Calu3 (cell line): ENCODE data around the gene DUSP28. TPM values are rescaled to one million over a fixed set of nuclear protein-coding genes. Genes with fewer than 3 reads are reported as not detected.

Experiments used
- BruUV-seq: library from RNA; stranded (reverse); fragments of 400-500 nt; replicated peaks from 2 replicates; lab custom pipeline; 2021; lab: Mats Ljungman, UMichigan
- CTCF ChIA-PET: fragments of 300-600 bp; sonication (Branson Sonifier 250); formaldehyde crosslinking; loops from one replicate; lab custom pipeline; 2022; ENCODE audit warnings: antibody characterized with exemption; lab: Charles Lee
- DNase-seq: peaks from one replicate; pipeline ENCODE4 v3.0.0; 2022
- H3K27ac Mint-ChIP-seq: one replicate; pipeline ENCODE4 v1.8.0; 2022; ENCODE audit warnings: mixed read lengths; ENCODE audit not compliant: unreplicated experiment
- H3K27me3 Mint-ChIP-seq: one replicate; pipeline ENCODE4 v1.8.0; 2022; ENCODE audit warnings: mixed read lengths; ENCODE audit not compliant: unreplicated experiment
- H3K36me3 Mint-ChIP-seq: one replicate; pipeline ENCODE4 v1.8.0; 2022; ENCODE audit warnings: mild to moderate bottlenecking, moderate library complexity, mixed read lengths; ENCODE audit not compliant: insufficient read depth, unreplicated experiment
- H3K4me1 Mint-ChIP-seq: one replicate; pipeline ENCODE4 v1.8.0; 2022; ENCODE audit warnings: mild to moderate bottlenecking, low read depth, mixed read lengths; ENCODE audit not compliant: unreplicated experiment
- H3K4me3 Mint-ChIP-seq: one replicate; pipeline ENCODE4 v1.8.0; 2022; ENCODE audit warnings: mild to moderate bottlenecking, low read depth, moderate library complexity, mixed read lengths; ENCODE audit not compliant: unreplicated experiment
- H3K9me3 Mint-ChIP-seq: one replicate; pipeline ENCODE4 v1.8.0; 2022; ENCODE audit warnings: low read depth, mixed read lengths; ENCODE audit not compliant: unreplicated experiment
- intact Hi-C: fragments of 100-400 bp; cut with micrococcal nuclease; formaldehyde crosslinking; loops from one replicate; pipeline ENCODE4 v1.10.0; 2022; ENCODE audit not compliant: unreplicated experiment
- total RNA-seq: library from RNA; stranded (reverse); gene quantifications from 2 replicates; pipeline ENCODE4 v1.2.3, GENCODE V29; 2022
- TF ChIP-seq, protein P1 (sequence below): fragments of 200-600 bp; IDR thresholded peaks from one replicate; pipeline ENCODE4 v1.8.0; 2022; ENCODE audit warnings: antibody characterized with exemption; ENCODE audit not compliant: unreplicated experiment

DUSP28 gene
- total RNA-seq, 1 experiment from 2014 or later = 8.5 TPM

DNA sequence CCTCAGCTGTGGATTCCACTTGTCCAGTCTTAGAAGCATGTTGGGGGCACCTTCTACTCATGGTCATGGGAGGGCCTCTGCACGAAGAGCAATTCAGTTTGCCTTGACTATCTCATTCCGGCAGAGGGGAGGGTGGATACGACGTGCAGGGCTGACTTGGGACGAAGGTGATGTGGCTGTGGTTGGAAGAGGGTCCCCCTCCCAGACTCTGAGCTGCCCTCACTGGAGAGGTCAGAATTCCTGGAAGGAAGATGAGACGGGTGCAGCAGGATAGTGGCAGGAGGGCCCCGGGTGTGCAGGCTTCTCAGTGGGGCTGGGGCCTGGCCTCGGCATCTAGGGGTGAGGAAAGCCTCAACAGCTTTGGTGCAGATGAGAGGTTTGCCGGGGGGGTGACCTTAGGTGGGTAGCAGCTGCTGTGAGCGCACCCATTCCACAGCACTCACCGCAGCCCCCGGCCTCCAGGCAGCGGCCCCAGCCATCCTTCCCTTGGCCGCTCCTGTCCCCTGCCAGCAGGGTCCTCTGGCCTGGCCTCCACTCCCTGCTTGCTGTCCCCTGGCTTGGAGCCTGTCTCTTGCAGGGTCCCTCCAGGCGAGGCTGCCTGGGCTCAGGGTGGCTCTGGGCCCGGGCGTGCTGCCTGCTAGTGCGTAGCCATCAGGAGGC, 11.3 kb downstream of the DUSP28 start:
- BruUV-seq = no TSS peak
- Mint-ChIP-seq H3K36me3 (peaks cover 80% of the 10 kb centered on the region), H3K9me3 (no peaks in the 10 kb centered on the region), H3K27ac (no peak overlapping the region), H3K4me3 (no peak overlapping the region), H3K4me1 (peaks cover 10% of the 10 kb centered on the region), H3K27me3 (no peaks in the 10 kb centered on the region)
- intact Hi-C loops = no loop called here
- CTCF ChIA-PET = no interaction called here
- no peak for DNase-seq
- TF ChIP-seq, protein P1, sequence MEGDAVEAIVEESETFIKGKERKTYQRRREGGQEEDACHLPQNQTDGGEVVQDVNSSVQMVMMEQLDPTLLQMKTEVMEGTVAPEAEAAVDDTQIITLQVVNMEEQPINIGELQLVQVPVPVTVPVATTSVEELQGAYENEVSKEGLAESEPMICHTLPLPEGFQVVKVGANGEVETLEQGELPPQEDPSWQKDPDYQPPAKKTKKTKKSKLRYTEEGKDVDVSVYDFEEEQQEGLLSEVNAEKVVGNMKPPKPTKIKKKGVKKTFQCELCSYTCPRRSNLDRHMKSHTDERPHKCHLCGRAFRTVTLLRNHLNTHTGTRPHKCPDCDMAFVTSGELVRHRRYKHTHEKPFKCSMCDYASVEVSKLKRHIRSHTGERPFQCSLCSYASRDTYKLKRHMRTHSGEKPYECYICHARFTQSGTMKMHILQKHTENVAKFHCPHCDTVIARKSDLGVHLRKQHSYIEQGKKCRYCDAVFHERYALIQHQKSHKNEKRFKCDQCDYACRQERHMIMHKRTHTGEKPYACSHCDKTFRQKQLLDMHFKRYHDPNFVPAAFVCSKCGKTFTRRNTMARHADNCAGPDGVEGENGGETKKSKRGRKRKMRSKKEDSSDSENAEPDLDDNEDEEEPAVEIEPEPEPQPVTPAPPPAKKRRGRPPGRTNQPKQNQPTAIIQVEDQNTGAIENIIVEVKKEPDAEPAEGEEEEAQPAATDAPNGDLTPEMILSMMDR = no peak

DNA sequence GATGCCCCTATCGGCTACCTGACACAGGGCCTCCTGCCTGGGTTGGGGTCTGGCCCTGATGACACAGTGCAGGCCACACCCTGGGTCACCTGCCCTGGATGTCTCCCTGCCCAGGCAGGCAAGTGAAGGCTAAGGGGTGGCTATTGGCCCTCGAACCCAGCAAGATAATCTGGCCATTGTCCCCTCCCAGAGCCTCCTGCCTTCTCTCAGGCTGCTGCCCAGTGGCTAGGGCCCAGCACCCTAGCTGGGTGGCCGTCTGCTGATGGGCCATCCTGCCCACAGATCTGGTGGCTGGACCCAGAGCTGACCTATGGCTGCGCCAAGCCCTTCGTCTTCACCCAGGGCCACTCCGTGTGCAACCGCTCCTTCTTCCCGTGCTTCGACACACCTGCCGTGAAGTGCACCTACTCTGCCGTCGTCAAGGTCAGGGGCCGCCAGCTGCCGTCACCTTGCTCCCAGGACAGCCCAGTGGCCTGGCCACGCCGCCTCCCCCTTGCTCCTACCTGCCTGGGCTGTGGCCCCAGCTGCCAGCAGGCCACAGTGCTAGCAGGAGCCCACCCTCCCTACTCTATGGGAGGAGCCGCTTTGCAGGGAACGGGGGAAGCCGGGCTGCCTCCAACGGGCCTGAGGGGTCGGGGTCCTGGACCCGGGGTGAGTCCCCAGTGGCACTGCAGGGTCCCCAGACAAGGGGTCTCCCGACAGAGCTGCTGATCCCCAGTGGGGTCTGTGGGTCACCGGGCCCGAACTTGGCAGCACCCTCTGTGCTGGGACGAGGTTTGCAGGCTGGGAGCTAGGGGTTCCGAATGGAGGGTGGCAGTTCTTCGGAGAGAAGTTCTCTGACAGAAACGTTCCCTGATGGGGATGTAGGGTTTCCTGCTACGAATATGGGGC, 12.2 kb downstream of the DUSP28 start:
- BruUV-seq = no TSS peak
- TF ChIP-seq, protein P1 = no peak
- CTCF ChIA-PET = no interaction called here
- H3K36me3 Mint-ChIP-seq = peaks cover 78% of the 10 kb centered on the region
- intact Hi-C loops = no loop called here
- peaks cover 10% of the 10 kb centered on the region for H3K4me1 Mint-ChIP-seq
- no peaks in the 10 kb centered on the region for H3K9me3 Mint-ChIP-seq
- DNase-seq = no peak
- H3K27me3 Mint-ChIP-seq = no peaks in the 10 kb centered on the region
- H3K4me3 Mint-ChIP-seq = no peak overlapping the region
- no peak overlapping the region for H3K27ac Mint-ChIP-seq

DNA sequence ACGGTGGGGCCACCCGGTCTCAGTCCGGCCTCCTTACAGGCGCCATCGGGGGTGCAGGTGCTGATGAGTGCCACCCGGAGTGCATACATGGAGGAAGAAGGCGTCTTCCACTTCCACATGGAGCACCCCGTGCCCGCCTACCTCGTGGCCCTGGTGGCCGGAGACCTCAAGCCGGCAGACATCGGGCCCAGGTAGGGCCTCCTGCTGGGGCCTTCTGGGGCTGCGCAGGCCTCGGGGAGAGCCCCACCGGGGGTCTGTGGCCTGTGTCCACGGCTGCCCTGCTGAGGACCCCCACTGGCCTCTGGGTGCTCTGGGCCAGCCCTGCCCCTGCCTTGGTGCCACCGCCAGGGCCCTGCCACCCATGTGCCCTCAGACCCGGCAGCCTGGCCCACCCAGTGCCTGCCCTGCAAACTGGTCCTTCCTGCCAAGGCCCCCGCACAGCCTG, 12.9 kb downstream of the DUSP28 start:
- no peak overlapping the region for H3K27ac Mint-ChIP-seq
- no peak overlapping the region for H3K4me3 Mint-ChIP-seq
- H3K27me3 Mint-ChIP-seq = no peaks in the 10 kb centered on the region
- BruUV-seq = no TSS peak
- DNase-seq = no peak
- TF ChIP-seq, protein P1 = no peak
- CTCF ChIA-PET = interaction anchor here (0.9 kb wide), 1 partner anchor 14 kb away, joined by 3 read pairs; the partner anchor contains the start of gene CAPN10
- no peaks in the 10 kb centered on the region for H3K9me3 Mint-ChIP-seq
- H3K36me3 Mint-ChIP-seq = peaks cover 78% of the 10 kb centered on the region
- intact Hi-C loops = no loop called here
- peaks cover 10% of the 10 kb centered on the region for H3K4me1 Mint-ChIP-seq

DNA sequence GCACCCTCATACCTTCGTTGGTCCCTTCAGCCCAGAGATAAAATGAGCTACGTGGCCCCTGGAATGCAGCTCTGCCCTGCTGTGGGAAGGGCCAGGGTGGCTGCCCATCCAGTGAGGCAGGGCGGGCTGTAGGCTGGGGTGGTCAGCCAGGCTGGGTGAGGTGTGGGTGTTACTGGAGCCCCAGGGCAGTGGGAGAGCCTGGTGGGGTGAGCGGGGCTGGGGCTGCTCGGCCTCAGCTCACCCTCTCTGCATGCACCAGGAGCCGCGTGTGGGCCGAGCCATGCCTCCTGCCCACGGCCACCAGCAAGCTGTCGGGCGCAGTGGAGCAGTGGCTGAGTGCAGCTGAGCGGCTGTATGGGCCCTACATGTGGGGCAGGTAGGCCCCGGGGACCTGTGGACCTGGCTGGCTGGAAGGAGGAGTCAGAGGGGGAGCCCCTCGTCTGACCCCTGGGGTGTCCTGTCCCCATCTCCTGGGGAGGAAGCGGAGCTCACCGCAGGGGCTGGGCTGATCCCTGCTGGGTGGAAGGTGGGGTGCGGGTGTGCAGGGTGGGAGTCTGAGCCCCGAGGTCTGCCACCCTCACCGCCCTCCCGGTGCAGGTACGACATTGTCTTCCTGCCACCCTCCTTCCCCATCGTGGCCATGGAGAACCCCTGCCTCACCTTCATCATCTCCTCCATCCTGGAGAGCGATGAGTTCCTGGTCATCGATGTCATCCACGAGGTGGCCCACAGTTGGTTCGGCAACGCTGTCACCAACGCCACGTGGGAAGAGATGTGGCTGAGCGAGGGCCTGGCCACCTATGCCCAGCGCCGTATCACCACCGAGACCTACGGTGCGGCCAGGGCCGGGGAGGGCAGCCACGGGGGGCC, 13.6 kb downstream of the DUSP28 start:
- BruUV-seq = no TSS peak
- TF ChIP-seq, protein P1 = no peak
- H3K4me1 Mint-ChIP-seq = peaks cover 15% of the 10 kb centered on the region
- no peak overlapping the region for H3K4me3 Mint-ChIP-seq
- no peak for DNase-seq
- H3K9me3 Mint-ChIP-seq = no peaks in the 10 kb centered on the region
- H3K36me3 Mint-ChIP-seq = peaks cover 78% of the 10 kb centered on the region
- no peaks in the 10 kb centered on the region for H3K27me3 Mint-ChIP-seq
- CTCF ChIA-PET = interaction anchor here (0.9 kb wide), 1 partner anchor 13 kb away, joined by 3 read pairs; the partner anchor contains the start of gene CAPN10
- intact Hi-C loops = no loop called here
- H3K27ac Mint-ChIP-seq = no peak overlapping the region
